T-helper 1 cell (primary cell): ENCODE measurements around the gene FAM236D.
"Not testable (repeated sequence)": the region's sequence is repeated elsewhere in the genome, so short reads cannot be mapped to it uniquely, and the experiment has no call there.

Experiments
- DNase-seq, 5 donors: peaks; one replicate each; pipeline ENCODE4 v3.0.0-alpha.2; 2012 to 2020
- total RNA-seq, 4 donors: gene quantifications; one replicate each; lab custom pipeline; 2026; lab: John Stamatoyannopoulos, UW

The FAM236D gene
- total RNA-seq, result 0 reads per million in 4 donors

GRCh38 chrX:72808110-72808509 lies at the start of gene FAM236D:
Gene FAM236D (minus strand): TSS chrX:72808210. CDS start chrX:72808110, 100 bp downstream.
- DNase-seq, result not testable (repeated sequence)

GRCh38 chrX:72837532-72837931 lies 29.5 kb upstream of the FAM236D start:
- not testable (repeated sequence) for DNase-seq

- DNase-seq, result not testable (repeated sequence)
Observed at GRCh38 chrX:72830701-72831100, 22.7 kb upstream of the FAM236D start.

- not testable (repeated sequence) for DNase-seq
Observed at GRCh38 chrX:72790390-72790789, 17.6 kb downstream of the FAM236D start.

- not testable (repeated sequence) for DNase-seq
Observed at GRCh38 chrX:72788142-72788541, 19.9 kb downstream of the FAM236D start.

GRCh38 chrX:72783964-72784363 lies 24.0 kb downstream of the FAM236D start:
- DNase-seq, result not testable (repeated sequence)

GRCh38 chrX:72783365-72783936 lies 24.6 kb downstream of the FAM236D start:
- DNase-seq, result not testable (repeated sequence)

GRCh38 chrX:72782560-72782959 lies 25.4 kb downstream of the FAM236D start, which contains the start of gene FAM236B:
Gene FAM236B (minus strand): TSS chrX:72782660. CDS start chrX:72782560, 100 bp downstream.
- DNase-seq, result not testable (repeated sequence)

- not testable (repeated sequence) for DNase-seq
Observed at GRCh38 chrX:72778146-72778545, 29.9 kb downstream of the FAM236D start.

GRCh38 chrX:72777467-72777790 lies 30.6 kb downstream of the FAM236D start:
- not testable (repeated sequence) for DNase-seq

GRCh38 chrX:72776653-72777466 lies 31.1 kb downstream of the FAM236D start, which contains the start of gene DMRTC1B:
Gene DMRTC1B (plus strand): TSS chrX:72776890. CDS start chrX:72845136, 68,246 bp downstream.
- DNase-seq, result not testable (repeated sequence)

- DNase-seq, result not testable (repeated sequence)
Observed at GRCh38 chrX:72760454-72760853, 47.6 kb downstream of the FAM236D start.
